Stimulated activated effector memory CD8-positive, alpha-beta T cell treated with anti-CD3 and anti-CD28 coated beads, Interleukin-12 subunit alpha, Interleukin-12 subunit beta, amount 100 ng/mL, for 72 hours (primary cell): ENCODE measurements around the gene APOOL.
"Not testable (repeated sequence)": the region's sequence is repeated elsewhere in the genome, so short reads cannot be mapped to it uniquely, and the experiment has no call there.

Source experiments
- ATAC-seq: fragments of 150-1000 bp; cut with Tn5 transposase; 2 replicates; pipeline ENCODE4 v1.10.0; 2021
- DNase-seq, 2 donors: peaks; one replicate each; pipeline ENCODE4 v3.0.0; 2021 to 2022; ENCODE audit warnings: low spot score in 2 of 2
- H3K27ac Mint-ChIP-seq: one replicate; pipeline ENCODE4 v1.8.0; 2022; ENCODE audit warnings: mild to moderate bottlenecking, mixed read lengths
- H3K36me3 Mint-ChIP-seq: one replicate; pipeline ENCODE4 v1.8.0; 2022; ENCODE audit warnings: mild to moderate bottlenecking, mixed read lengths
- H3K4me1 Mint-ChIP-seq: one replicate; pipeline ENCODE4 v1.8.0; 2022; ENCODE audit warnings: mixed read lengths
- H3K4me3 Mint-ChIP-seq: one replicate; pipeline ENCODE4 v1.8.0; 2022; ENCODE audit warnings: mild to moderate bottlenecking, mixed read lengths
- H3K9me3 Mint-ChIP-seq: one replicate; pipeline ENCODE4 v1.8.0; 2022; ENCODE audit warnings: mixed read lengths

The APOOL gene

GRCh38 chrX:85031505-85031904 lies 27.8 kb downstream of the APOOL start:
- H3K9me3 Mint-ChIP-seq: no peaks in the 10 kb centered on the region
- peaks cover 6% of the 10 kb centered on the region for H3K4me1 Mint-ChIP-seq
- ATAC-seq (no peak), DNase-seq (no peak)
- H3K4me3 Mint-ChIP-seq: no peak overlapping the region
- no peak overlapping the region for H3K27ac Mint-ChIP-seq
- H3K36me3 Mint-ChIP-seq: no peaks in the 10 kb centered on the region

DNA sequence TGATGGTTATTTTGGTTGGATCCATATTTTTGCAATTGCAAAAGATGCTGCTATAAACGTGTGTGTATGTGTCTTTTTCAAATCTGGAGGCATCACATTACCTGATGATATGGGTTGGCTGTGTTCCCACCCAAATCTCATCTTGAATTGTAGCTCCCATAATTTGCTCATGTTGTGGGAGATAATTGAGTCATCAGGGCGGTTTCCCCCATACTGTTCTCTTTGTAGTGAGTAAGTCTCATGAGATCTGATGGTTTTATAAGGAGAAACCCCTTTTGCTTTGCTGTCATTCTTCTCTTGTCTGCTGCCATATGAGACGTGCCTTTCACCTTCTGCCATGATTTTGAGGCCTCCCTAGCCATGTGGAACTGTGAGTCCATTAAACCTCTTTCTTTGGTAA lies 33.4 kb downstream of the APOOL start:
- DNase-seq (no peak), ATAC-seq (no peak)
- Mint-ChIP-seq H3K4me1 (peaks cover 12% of the 10 kb centered on the region), H3K27ac (no peak overlapping the region), H3K36me3 (no peaks in the 10 kb centered on the region), H3K9me3 (peaks cover 7% of the 10 kb centered on the region), H3K4me3 (no peak overlapping the region)

DNA sequence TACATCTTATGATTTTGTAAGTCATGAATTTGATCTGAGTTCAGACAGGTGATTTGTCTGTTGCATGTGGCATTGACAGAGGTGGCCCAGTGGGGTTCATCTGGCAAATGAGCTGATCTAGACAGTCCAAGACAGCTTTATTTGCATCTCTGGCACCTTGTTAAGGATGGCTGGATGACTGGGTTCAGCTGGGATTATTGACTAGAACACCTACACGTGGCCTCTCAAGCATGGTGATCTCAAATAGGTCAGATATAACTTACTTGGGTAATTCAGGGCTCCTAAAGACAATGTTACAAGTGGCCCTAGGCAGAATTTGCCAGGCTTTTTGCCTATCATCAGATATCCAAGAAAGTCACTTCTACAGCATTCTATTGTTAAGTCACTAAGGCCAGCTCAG lies 48.0 kb downstream of the APOOL start:
- H3K4me3 Mint-ChIP-seq: no peak overlapping the region
- H3K36me3 Mint-ChIP-seq: peaks cover 2% of the 10 kb centered on the region
- no peak overlapping the region for H3K27ac Mint-ChIP-seq
- no peak for ATAC-seq
- H3K4me1 Mint-ChIP-seq: no peaks in the 10 kb centered on the region
- DNase-seq: no peak
- no peaks in the 10 kb centered on the region for H3K9me3 Mint-ChIP-seq

GRCh38 chrX:85052205-85052604 lies 48.5 kb downstream of the APOOL start:
- Mint-ChIP-seq H3K36me3 (peaks cover 6% of the 10 kb centered on the region), H3K27ac (no peak overlapping the region), H3K9me3 (no peaks in the 10 kb centered on the region), H3K4me1 (no peaks in the 10 kb centered on the region), H3K4me3 (no peak overlapping the region)
- ATAC-seq (no peak), DNase-seq (no peak)

DNA sequence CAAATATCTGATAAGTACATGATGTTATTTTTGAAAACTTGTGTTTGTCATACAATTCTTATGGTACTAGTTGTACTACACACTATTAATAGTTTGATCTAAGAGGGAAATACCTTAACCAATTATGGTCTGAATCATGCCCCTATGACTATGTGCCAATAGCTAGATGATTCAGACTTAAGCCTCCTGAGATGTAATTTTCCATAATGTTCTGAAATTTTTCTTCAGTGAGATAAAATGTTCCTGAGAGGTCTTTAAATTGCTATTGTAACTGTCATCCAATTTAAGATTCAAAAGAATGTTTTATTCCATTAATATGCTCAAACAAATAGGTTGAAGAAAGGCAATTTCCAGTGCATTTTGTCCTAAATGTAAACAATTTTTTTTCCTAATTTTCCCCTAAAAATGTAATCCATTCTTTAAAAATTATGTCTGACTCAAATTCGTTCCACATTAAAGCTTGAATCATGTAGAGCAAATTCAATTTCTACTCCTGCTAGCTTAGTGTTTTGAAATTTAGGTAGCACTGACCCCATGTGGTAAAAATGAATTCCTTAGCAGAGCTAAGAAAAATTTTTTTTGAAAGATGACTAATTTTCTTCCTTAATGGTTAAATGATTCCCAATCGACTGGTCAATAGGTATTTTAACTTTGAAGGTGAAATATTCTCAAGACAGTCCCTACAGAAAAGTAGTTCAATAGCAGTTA lies 49.1 kb downstream of the APOOL start:
- no peaks in the 10 kb centered on the region for H3K4me1 Mint-ChIP-seq
- no peak for DNase-seq
- H3K4me3 Mint-ChIP-seq: no peak overlapping the region
- peaks cover 6% of the 10 kb centered on the region for H3K36me3 Mint-ChIP-seq
- H3K27ac Mint-ChIP-seq: no peak overlapping the region
- peak; percentile 63 for ATAC-seq
- no peaks in the 10 kb centered on the region for H3K9me3 Mint-ChIP-seq

DNA sequence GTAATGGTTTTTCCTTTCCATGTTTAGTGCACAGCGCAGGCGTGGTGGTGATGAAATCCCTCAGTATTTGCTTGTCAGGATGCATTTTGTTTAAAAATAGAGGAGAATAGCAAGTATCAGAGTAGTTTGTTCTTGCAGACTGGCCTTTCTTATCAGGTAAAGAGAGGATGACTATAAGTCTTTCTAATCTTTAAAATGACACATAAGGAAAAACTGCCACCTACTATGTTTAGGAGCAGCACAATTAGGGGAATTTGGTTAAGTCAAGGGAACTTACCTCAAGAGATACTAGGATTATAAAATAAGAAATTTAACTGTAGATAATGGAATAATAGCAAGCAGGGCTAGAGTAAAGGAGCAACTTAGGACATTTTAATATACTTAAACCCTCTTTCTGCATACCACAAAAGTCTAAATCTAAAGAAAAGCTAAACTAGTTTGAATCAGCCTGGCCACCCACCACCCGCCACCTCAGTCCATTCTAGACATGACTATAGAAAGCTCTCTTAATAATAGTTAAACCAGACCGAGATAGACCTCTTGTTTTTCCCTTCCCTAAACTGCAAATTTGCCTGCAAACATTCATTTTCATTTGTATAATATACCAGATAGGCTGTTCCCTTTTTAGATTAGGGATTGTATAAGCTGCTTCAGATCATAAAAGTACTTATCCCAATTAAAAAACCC lies 62.0 kb downstream of the APOOL start:
- no peak for ATAC-seq
- H3K4me1 Mint-ChIP-seq: peaks cover 5% of the 10 kb centered on the region
- no peaks in the 10 kb centered on the region for H3K9me3 Mint-ChIP-seq
- no peak for DNase-seq
- no peak overlapping the region for H3K27ac Mint-ChIP-seq
- peaks cover 21% of the 10 kb centered on the region for H3K36me3 Mint-ChIP-seq
- H3K4me3 Mint-ChIP-seq: no peak overlapping the region

DNA sequence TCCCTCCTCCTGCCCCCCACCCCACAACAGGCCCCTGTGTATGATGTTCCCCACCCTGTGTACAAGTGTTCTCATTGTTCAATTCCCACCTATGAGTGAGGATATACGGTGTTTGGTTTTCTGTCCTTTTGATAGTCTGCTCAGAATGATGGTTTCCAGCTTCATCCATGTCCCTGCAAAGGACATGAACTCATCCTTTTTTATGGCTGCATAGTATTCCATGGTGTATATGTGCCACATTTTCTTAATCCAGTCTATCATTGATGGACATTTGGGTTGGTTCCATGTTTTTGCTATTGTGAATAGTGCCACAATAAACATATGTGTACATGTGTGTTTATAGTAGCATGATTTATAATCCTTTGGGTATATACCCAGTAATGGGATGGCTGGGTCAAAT lies 73.6 kb downstream of the APOOL start:
- not testable (repeated sequence) for H3K36me3 Mint-ChIP-seq, H3K4me1 Mint-ChIP-seq, H3K4me3 Mint-ChIP-seq, ATAC-seq, DNase-seq, H3K27ac Mint-ChIP-seq, H3K9me3 Mint-ChIP-seq

DNA sequence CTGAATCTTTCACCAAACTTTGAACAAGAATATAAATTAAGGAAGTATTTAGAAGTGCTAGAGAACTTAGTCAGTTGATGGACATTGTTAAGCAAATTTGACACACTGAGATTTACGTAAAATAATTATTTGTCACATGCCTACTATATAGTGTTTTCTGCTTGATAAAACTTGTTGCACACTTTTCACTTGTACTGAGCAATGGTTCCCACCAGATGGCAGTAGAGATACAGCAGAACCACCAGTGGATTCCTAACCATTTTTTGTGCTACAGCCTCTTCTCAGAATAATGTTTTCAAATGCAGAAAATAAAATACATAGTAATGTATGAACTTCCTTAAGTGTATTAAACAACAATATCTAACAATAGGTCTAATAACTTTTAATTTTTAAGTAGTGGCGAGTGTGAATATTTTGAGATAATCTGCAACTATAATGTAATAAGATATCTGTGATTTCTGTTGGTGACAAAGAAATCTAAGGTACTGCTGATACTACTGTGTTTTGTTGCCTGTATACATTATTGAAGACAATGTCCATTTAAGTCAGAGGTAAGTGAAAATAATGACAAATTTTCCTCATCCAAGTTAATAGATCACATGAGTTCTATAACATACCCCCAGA lies 81.2 kb downstream of the APOOL start:
- H3K9me3 Mint-ChIP-seq: no peaks in the 10 kb centered on the region
- H3K4me1 Mint-ChIP-seq: no peaks in the 10 kb centered on the region
- H3K27ac Mint-ChIP-seq: no peak overlapping the region
- ATAC-seq: no peak
- H3K36me3 Mint-ChIP-seq: peaks cover 19% of the 10 kb centered on the region
- no peak for DNase-seq
- no peak overlapping the region for H3K4me3 Mint-ChIP-seq

GRCh38 chrX:85089321-85089840 lies 85.7 kb downstream of the APOOL start:
- H3K4me1 Mint-ChIP-seq: no peaks in the 10 kb centered on the region
- no peak overlapping the region for H3K4me3 Mint-ChIP-seq
- no peak for DNase-seq
- H3K27ac Mint-ChIP-seq: no peak overlapping the region
- H3K36me3 Mint-ChIP-seq: peaks cover 19% of the 10 kb centered on the region
- no peaks in the 10 kb centered on the region for H3K9me3 Mint-ChIP-seq
- no peak for ATAC-seq

- Mint-ChIP-seq H3K36me3 (no peaks in the 10 kb centered on the region), H3K4me1 (no peaks in the 10 kb centered on the region), H3K4me3 (no peak overlapping the region), H3K27ac (no peak overlapping the region), H3K9me3 (no peaks in the 10 kb centered on the region)
- DNase-seq: no peak
- ATAC-seq: no peak
Observed at GRCh38 chrX:85107407-85107806, 103.7 kb downstream of the APOOL start.

- DNase-seq (no peak), ATAC-seq (no peak)
- Mint-ChIP-seq H3K4me3 (no peak overlapping the region), H3K27ac (no peak overlapping the region), H3K36me3 (no peaks in the 10 kb centered on the region), H3K4me1 (no peaks in the 10 kb centered on the region), H3K9me3 (no peaks in the 10 kb centered on the region)
Observed at GRCh38 chrX:85108165-85108564, 104.5 kb downstream of the APOOL start.

DNA sequence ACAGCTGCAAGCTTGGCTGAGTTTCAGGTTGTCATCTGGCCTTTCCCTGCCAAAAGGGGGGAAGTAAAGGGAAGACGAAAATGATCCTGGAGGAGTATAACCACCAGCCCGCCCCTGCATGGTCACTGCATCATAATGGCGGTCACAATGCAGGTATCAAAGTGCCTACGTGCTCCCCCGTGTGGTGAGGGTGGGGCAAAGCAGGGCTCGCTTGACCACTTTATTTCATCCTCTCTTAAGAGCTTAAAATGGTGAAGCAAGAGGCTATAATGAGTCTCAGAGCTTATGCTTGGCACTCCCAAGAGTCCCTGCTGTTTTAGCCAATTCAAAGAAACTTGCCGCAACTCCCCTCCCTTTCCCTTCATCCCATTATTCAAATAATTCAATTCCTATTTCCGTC lies 105.6 kb downstream of the APOOL start:
- Mint-ChIP-seq H3K4me3 (no peak overlapping the region), H3K9me3 (no peaks in the 10 kb centered on the region), H3K27ac (no peak overlapping the region), H3K4me1 (no peaks in the 10 kb centered on the region), H3K36me3 (no peaks in the 10 kb centered on the region)
- DNase-seq: no peak
- no peak for ATAC-seq

DNA sequence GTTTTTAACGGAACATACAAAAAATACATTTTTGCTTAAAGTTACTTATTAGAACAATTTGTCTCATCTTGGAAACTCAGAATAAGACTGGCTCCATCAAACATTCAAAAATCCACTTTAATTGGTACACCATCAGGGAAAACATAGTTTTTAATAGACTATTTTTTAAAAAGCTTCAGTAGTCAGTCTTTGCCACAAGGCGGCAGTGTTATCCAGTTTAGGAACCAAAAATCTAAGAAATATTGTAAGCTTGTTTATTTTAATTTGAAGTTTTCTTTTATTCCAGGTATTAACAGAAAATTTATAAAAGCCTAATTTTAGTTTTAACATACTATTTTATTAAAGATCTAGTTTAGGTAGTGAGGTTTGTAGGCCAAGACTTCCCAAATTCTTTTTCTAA lies 107.7 kb downstream of the APOOL start:
- H3K9me3 Mint-ChIP-seq: no peaks in the 10 kb centered on the region
- H3K4me3 Mint-ChIP-seq: no peak overlapping the region
- no peak overlapping the region for H3K27ac Mint-ChIP-seq
- DNase-seq (no peak), ATAC-seq (no peak)
- H3K4me1 Mint-ChIP-seq: no peaks in the 10 kb centered on the region
- H3K36me3 Mint-ChIP-seq: no peaks in the 10 kb centered on the region

GRCh38 chrX:85112293-85112692 lies 108.6 kb downstream of the APOOL start:
- Mint-ChIP-seq H3K4me3 (no peak overlapping the region), H3K4me1 (no peaks in the 10 kb centered on the region), H3K9me3 (no peaks in the 10 kb centered on the region), H3K27ac (no peak overlapping the region), H3K36me3 (no peaks in the 10 kb centered on the region)
- ATAC-seq: no peak
- no peak for DNase-seq

DNA sequence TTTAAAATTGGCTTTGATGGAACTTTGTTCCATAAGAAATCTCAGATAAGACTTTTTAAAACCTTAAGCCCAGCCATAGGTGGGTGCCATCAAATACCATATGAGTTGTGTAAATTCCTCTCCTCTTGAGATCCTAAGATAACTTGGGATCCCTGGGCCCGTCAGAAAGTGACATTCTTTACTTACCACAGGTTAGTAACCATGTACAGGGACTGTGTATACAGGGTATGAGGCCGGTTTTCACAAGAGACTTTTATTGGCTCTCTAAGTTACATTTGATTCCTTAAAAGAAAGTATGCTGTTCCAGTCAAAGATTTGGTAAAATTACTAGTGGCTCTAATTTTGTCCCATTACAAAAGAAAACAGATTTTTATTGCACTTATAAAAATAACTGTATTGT lies 110.1 kb downstream of the APOOL start:
- Mint-ChIP-seq H3K9me3 (no peaks in the 10 kb centered on the region), H3K4me1 (no peaks in the 10 kb centered on the region), H3K4me3 (no peak overlapping the region), H3K27ac (no peak overlapping the region), H3K36me3 (no peaks in the 10 kb centered on the region)
- no peak for ATAC-seq
- no peak for DNase-seq

GRCh38 chrX:85114171-85114570 lies 110.5 kb downstream of the APOOL start:
- Mint-ChIP-seq H3K27ac (no peak overlapping the region), H3K9me3 (no peaks in the 10 kb centered on the region), H3K36me3 (no peaks in the 10 kb centered on the region), H3K4me3 (no peak overlapping the region), H3K4me1 (no peaks in the 10 kb centered on the region)
- DNase-seq: no peak
- ATAC-seq: no peak
